OCI-LY1 (cell line): Measurements from ENCODE around the gene MECP2.

Source experiments
- H2AFZ ChIP-seq: fragments of 200-600 bp; sonication (generic), shearing (Covaris generic); 2 replicates; pipeline ENCODE4 v1.6.0; 2014; ENCODE audit warnings: antibody characterized with exemption, mild to moderate bottlenecking, low read length
- H3F3A ChIP-seq: fragments of 200-600 bp; sonication (generic), shearing (Covaris generic); 2 replicates; pipeline ENCODE4 v1.6.0; 2014; ENCODE audit warnings: mild to moderate bottlenecking, antibody characterized with exemption, low read length, moderate library complexity; ENCODE audit not compliant: insufficient read depth
- H3K27ac ChIP-seq: fragments of 200-600 bp; sonication (generic); 2 replicates; pipeline ENCODE4 v1.5.1; 2014; ENCODE audit warnings: low read length, mixed run types, mild to moderate bottlenecking, low read depth; ENCODE audit not compliant: poor library complexity, severe bottlenecking
- H3K27me3 ChIP-seq: fragments of 200-600 bp; sonication (generic); 2 replicates; pipeline ENCODE4 v1.6.0; 2014; ENCODE audit warnings: antibody characterized with exemption, mild to moderate bottlenecking, low read length, moderate library complexity; ENCODE audit not compliant: insufficient read depth
- H3K36me3 ChIP-seq: fragments of 200-600 bp; sonication (generic); 2 replicates; pipeline ENCODE4 v1.6.1; 2014; ENCODE audit warnings: mild to moderate bottlenecking, antibody characterized with exemption, low read length, moderate library complexity, mixed read lengths; ENCODE audit not compliant: insufficient read depth
- H3K4me1 ChIP-seq: fragments of 200-600 bp; sonication (generic); 2 replicates; pipeline ENCODE4 v1.5.1; 2014; ENCODE audit warnings: mild to moderate bottlenecking, low read length, moderate library complexity; ENCODE audit not compliant: insufficient read depth, severe bottlenecking
- H3K4me2 ChIP-seq: fragments of 200-600 bp; sonication (generic), shearing (Covaris generic); 2 replicates; pipeline ENCODE4 v1.6.1; 2014; ENCODE audit warnings: low read length
- H3K4me3 ChIP-seq: fragments of 200-600 bp; sonication (generic); 2 replicates; pipeline ENCODE4 v1.5.1; 2014; ENCODE audit warnings: low read length, low read depth, mild to moderate bottlenecking, mixed read lengths; ENCODE audit not compliant: poor library complexity, severe bottlenecking
- H3K79me2 ChIP-seq: fragments of 200-600 bp; shearing (Covaris generic); 2 replicates; pipeline ENCODE4 v1.6.1; 2016; ENCODE audit warnings: mixed run types, low read length, mixed read lengths; ENCODE audit not compliant: insufficient read depth
- H3K9ac ChIP-seq: fragments of 200-600 bp; sonication (generic), shearing (Covaris generic); 2 replicates; pipeline ENCODE4 v1.6.1; 2014; ENCODE audit warnings: mild to moderate bottlenecking, low read length, mixed read lengths
- H3K9me2 ChIP-seq: fragments of 200-600 bp; sonication (generic), shearing (Covaris generic); 2 replicates; pipeline ENCODE4 v1.6.1; 2014; ENCODE audit warnings: low read depth, mild to moderate bottlenecking, low read length, mixed read lengths
- H3K9me3 ChIP-seq: fragments of 200-600 bp; shearing (Covaris generic); 2 replicates; pipeline ENCODE4 v1.6.1; 2014; ENCODE audit warnings: low read length, mixed read lengths
- H4K20me1 ChIP-seq: fragments of 200-600 bp; sonication (generic), shearing (Covaris generic); 2 replicates; pipeline ENCODE4 v1.6.0; 2016; ENCODE audit warnings: mild to moderate bottlenecking, low read length; ENCODE audit not compliant: insufficient read depth
- EZH2 ChIP-seq: fragments of 200-600 bp; sonication (generic), shearing (Covaris generic); IDR thresholded peaks from 2 replicates; pipeline ENCODE4 v1.8.0; 2017; ENCODE audit warnings: borderline replicate concordance, mixed run types, mild to moderate bottlenecking, antibody characterized with exemption, low read length, moderate library complexity, mixed read lengths
- TF ChIP-seq, protein P1 (sequence below): fragments of 200-600 bp; sonication (generic), shearing (Covaris generic); IDR thresholded peaks from 2 replicates; pipeline ENCODE4 v1.5.1; 2017; ENCODE audit warnings: mild to moderate bottlenecking, antibody characterized with exemption, low read length, moderate library complexity, mixed read lengths

MECP2 gene

DNA sequence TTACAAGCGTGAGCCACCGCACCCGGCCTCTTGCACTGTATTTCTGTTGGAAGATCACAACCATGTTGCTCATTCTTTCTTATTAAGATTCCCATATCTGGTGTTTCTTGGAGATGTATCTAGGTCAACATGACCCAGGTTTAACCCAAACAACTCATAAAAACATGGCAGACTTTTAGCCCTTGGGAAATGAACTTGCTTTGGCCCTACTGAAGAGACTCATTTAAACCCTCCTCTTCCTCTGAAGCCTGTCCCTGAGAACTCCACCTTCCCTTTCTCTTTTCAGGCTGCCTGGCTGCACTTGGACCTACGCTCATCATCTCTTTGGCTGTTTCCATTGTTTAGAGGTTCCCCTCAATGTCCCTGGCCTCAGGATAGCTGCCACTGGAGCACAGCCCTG is 23.7 kb upstream of the MECP2 start:
- no peaks in the 10 kb centered on the region for H3K27me3 ChIP-seq
- H3K9ac ChIP-seq = no peak overlapping the region
- H3K4me3 ChIP-seq = no peak overlapping the region
- no peaks in the 10 kb centered on the region for H3K9me2 ChIP-seq
- no peak overlapping the region for H2AFZ ChIP-seq
- H3K9me3 ChIP-seq = no peaks in the 10 kb centered on the region
- no peaks in the 10 kb centered on the region for H4K20me1 ChIP-seq
- H3F3A ChIP-seq = no peaks in the 10 kb centered on the region
- no peaks in the 10 kb centered on the region for H3K79me2 ChIP-seq
- no peaks in the 10 kb centered on the region for H3K36me3 ChIP-seq
- no peak overlapping the region for H3K4me2 ChIP-seq
- H3K4me1 ChIP-seq = no peaks in the 10 kb centered on the region
- no peak overlapping the region for H3K27ac ChIP-seq
- no peak for TF ChIP-seq EZH2
- TF ChIP-seq, protein P1, sequence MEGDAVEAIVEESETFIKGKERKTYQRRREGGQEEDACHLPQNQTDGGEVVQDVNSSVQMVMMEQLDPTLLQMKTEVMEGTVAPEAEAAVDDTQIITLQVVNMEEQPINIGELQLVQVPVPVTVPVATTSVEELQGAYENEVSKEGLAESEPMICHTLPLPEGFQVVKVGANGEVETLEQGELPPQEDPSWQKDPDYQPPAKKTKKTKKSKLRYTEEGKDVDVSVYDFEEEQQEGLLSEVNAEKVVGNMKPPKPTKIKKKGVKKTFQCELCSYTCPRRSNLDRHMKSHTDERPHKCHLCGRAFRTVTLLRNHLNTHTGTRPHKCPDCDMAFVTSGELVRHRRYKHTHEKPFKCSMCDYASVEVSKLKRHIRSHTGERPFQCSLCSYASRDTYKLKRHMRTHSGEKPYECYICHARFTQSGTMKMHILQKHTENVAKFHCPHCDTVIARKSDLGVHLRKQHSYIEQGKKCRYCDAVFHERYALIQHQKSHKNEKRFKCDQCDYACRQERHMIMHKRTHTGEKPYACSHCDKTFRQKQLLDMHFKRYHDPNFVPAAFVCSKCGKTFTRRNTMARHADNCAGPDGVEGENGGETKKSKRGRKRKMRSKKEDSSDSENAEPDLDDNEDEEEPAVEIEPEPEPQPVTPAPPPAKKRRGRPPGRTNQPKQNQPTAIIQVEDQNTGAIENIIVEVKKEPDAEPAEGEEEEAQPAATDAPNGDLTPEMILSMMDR = no peak

GRCh38 chrX:154120567-154120966 is 23.1 kb upstream of the MECP2 start:
- Histone ChIP-seq H3K4me1 (no peaks in the 10 kb centered on the region), H2AFZ (no peak overlapping the region), H3K4me2 (no peak overlapping the region), H4K20me1 (no peaks in the 10 kb centered on the region), H3K9me2 (no peaks in the 10 kb centered on the region), H3K9me3 (no peaks in the 10 kb centered on the region), H3F3A (no peaks in the 10 kb centered on the region), H3K27ac (no peak overlapping the region), H3K27me3 (no peaks in the 10 kb centered on the region), H3K79me2 (no peaks in the 10 kb centered on the region), H3K36me3 (no peaks in the 10 kb centered on the region), H3K4me3 (no peak overlapping the region), H3K9ac (no peak overlapping the region)
- no peak for TF ChIP-seq EZH2

DNA sequence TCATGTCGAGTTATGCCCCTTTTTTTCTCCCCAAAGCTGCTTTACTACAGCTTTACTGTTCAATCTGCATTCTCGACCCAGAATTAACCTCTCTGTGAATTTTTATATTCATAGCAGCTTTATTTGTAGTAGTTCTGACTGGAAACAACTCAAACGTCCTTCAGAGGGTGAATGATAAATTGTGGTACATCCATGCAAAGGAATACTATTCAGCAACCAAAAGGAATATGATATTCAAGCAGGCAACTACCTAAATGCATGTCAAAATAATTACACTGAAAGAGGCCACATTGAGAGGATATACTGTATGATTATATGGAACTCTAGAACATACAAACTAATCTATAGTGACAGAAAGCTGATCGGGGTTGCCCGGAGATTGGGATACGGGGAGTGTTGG is 20.0 kb upstream of the MECP2 start:
- Histone ChIP-seq H3K9me2 (no peaks in the 10 kb centered on the region), H3K36me3 (no peaks in the 10 kb centered on the region), H4K20me1 (no peaks in the 10 kb centered on the region), H3K4me2 (no peak overlapping the region), H2AFZ (no peak overlapping the region), H3K79me2 (no peaks in the 10 kb centered on the region), H3K4me1 (no peaks in the 10 kb centered on the region), H3K4me3 (no peak overlapping the region), H3K27me3 (no peaks in the 10 kb centered on the region), H3K27ac (no peak overlapping the region), H3K9me3 (no peaks in the 10 kb centered on the region), H3K9ac (no peak overlapping the region), H3F3A (no peaks in the 10 kb centered on the region)
- no peak for TF ChIP-seq EZH2
- TF ChIP-seq, protein P1 = no peak

DNA sequence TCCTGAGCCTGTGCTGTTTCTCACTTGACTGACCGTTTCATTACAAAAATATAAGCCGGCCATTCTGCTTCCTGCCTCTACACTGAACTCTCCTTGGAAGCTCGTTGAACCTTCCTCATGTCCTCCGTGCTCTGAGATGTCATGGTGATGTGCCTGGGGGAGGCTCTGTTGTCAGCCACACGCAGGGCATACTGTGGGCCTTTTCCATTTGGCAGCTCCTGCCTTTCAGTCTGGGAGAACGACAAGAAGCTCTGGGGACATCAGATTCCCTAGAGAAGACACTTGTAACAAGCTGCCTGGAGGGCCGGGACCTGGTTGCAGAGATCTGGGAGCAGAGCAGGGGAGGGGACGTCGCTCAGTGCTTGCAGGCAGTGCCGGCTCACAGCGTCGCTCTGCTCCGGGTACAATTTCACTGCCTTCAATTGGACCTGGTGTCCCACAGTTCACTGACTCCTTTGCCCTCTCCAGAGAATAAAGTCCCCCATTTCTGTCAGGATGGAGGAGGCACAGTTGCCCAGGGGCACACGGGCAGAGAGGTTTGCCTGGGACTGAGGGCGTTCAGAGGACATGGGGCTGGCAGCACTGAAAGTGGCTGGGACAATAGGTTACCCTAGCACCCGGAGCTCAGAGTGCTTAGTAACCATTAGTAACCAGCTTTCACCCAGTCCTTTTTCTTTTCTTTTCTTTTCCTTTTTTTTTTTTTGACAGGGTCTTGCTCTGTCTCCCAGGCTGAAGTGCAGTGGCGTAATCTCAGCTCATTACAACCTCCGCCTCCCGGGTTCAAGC is 19.1 kb upstream of the MECP2 start:
- H3F3A ChIP-seq = no peaks in the 10 kb centered on the region
- H3K9ac ChIP-seq = no peak overlapping the region
- H3K27me3 ChIP-seq = no peaks in the 10 kb centered on the region
- no peak overlapping the region for H3K4me2 ChIP-seq
- H3K79me2 ChIP-seq = no peaks in the 10 kb centered on the region
- H3K9me2 ChIP-seq = no peaks in the 10 kb centered on the region
- H3K4me1 ChIP-seq = no peaks in the 10 kb centered on the region
- no peaks in the 10 kb centered on the region for H4K20me1 ChIP-seq
- no peak overlapping the region for H2AFZ ChIP-seq
- no peak overlapping the region for H3K27ac ChIP-seq
- H3K4me3 ChIP-seq = no peak overlapping the region
- no peaks in the 10 kb centered on the region for H3K9me3 ChIP-seq
- TF ChIP-seq, protein P1 = no peak
- TF ChIP-seq EZH2 = no peak
- no peaks in the 10 kb centered on the region for H3K36me3 ChIP-seq
